ENCODE results near the gene SLC9A9.
"Not testable (repeated sequence)": the region's sequence is repeated elsewhere in the genome, so short reads cannot be mapped to it uniquely, and the experiment has no call there.

SLC9A9 gene

DNA sequence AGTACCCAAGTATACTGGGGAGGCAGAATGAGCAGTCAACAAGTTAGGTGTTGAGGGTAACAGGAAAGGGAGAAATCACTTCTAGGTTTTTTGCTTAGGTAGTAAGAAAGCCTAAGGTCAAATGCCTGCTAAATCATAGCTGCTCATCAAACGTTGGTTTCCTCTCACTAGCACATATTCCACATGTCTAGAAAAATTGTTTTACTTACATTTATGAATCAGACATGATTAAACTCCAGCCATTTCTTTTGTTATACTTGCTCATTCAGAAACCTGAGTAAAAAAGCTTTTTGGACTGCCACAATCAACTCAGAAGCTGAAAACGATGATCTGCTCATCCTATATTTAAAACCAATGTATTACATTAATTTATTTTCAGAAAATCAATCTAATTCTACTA, 40.2 kb downstream of the SLC9A9 start:
- no peak for DNase-seq

DNA sequence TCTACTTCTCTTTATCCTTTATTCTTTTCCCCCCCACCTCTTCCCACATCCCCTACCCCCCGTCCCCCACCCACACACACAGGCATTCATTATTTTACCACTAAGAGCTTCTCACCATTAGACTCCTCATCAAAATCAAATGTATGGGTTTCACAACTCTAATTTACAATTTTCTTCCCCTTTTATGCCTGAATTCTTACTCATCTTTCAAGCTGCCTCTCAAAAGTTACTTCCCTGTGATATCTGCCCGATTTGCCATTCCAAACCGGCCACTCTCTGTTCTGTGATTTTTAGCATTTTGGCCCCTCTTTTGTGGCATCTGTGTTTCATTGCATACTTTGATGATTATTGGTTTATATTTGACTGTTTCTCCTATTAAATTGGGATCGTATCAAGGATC, 42.2 kb downstream of the SLC9A9 start:
- DNase-seq = no peak

DNA sequence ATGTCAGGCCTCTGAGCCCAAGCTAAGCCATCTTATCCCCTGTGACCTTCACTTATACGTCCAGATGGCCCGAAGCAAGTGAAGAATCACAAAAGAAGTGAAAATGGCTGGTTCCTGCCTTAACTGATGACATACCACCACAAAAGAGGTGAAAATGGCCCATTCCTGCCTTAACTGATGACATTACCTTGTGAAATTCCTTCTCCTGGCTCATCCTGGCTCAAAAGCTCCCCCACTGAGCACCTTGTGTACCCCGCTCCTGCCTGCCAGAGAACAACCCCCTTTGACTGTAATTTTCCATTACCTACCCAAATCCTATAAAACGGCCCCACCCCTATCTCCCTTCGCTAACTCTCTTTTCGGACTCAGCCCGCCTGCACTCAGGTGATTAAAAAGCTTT, 42.8 kb downstream of the SLC9A9 start:
- DNase-seq = not testable (repeated sequence)

DNA sequence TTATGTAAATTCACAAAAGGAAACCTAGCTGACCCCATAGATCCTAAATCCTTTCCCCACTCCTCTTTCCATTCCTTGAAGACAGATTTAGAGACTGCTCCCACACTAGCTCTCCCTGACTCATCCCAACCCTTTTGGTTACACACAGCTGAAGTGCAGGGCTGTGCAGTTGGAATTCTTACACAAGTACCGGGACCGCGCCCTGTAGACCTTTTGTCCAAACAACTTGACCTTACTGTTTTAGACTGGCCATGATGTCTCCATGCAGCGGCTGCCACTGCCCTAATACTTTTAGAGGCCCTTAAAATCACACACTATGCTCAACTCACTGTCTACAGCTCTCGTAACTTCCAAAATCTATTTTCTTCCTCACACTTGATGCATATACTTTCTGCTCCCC, 47.2 kb downstream of the SLC9A9 start:
- DNase-seq = not testable (repeated sequence)

DNA sequence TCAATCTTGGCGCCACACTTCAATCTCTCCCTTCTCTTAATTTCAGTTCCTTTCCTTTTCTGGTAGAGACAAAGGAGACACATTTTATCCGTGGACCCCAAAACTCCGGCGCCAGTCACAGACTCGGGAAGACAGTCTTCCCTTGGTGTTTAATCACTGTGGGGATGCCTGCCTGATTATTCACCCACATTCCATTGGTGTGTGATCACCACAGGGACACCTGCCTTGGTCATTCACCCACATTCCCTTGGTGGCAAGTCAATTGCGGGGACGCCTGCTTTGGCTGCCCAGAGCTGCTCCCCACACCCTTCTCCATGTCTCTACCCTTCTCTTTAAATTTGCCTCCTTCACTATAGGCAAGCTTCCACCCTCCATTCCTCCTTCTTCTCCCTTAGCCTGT, 50.1 kb downstream of the SLC9A9 start:
- DNase-seq = not testable (repeated sequence)

DNA sequence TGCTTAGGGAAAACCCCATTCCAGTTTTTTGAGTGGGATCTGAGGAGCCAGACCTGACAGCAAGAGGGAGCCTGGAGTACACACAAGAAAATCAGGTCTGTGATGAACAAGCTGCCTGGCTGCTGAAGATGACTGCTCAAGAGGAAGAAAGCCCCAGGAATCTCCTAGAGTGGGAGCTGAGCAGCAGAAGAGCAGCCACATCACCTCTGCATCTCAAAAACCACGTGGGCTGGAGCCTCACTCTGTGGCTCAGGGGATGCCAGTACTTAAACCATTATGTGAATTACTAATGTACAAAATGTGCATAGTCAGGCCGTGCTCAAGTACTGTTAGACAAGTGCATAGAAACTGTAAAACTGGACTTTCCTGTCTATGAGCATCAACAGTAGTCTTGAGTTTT, 52.4 kb downstream of the SLC9A9 start:
- no peak for DNase-seq

DNA sequence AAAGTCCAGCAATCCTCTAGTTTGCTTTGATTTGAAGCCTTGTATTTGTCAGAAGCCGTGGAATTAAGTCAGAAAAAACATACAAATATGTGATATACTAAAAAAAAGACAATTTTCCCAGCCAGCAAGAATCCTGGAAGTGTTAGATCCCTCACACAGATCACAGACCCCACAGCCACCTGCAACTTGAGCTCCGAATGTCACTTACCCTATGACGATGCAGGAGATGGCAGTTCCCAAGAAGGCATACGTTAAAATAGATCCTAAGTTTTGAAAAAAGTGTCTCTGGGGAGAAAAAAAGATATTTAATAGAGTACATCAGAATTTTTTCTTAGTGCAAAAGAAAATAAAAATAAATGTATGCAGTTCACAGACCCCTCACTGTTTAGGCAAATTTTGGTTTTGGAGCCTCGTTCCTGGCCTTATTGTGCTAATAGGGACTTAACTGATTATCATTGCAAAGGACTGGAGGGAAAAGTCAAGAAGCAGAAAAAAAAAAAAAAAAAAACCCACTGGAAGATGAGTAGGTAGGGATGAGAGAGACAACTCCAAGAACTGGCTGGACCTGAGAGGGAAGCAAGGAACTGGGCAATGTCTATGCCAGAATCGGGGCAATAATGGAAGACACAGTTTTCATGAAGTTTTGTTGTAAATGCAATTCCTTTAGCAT, 53.3 kb downstream of the SLC9A9 start:
- no peak for DNase-seq

DNA sequence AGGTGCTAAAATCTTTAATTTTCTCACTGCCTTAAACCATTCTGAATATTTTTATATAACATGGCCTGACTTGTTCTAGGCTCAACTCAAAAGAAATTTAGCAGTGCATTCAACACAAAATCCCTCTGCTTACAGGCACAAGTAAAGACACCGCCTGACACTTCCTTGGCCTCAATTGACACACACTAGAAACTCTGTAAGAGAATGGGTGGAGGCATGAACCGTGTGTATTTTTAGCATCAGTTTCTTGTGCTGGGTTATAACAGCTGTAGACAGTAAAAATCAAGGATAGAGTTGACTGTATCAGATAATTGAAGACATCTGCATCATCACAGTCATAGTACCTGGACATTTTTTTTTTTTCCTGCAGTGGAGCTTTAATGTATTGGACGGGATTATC, 54.3 kb downstream of the SLC9A9 start:
- DNase-seq = no peak

DNA sequence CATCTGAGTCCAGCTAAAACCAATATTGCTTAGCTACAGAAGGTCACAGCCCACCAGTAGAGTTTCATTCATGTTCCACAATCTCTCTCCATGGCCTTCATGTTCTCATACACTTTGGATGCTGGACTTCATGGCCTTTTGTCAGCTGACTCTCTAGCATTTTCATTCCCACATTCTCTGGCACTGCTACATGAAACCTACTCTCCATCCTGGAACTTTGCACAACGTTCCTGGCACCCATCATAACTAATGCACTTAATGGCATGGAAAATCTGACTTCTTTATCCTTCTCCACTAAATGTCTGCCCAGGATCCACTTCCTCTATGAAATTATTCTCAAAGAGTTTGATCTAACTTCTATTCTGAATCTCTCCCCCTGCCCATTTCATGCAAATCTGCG, 56.9 kb downstream of the SLC9A9 start:
- DNase-seq = no peak

DNA sequence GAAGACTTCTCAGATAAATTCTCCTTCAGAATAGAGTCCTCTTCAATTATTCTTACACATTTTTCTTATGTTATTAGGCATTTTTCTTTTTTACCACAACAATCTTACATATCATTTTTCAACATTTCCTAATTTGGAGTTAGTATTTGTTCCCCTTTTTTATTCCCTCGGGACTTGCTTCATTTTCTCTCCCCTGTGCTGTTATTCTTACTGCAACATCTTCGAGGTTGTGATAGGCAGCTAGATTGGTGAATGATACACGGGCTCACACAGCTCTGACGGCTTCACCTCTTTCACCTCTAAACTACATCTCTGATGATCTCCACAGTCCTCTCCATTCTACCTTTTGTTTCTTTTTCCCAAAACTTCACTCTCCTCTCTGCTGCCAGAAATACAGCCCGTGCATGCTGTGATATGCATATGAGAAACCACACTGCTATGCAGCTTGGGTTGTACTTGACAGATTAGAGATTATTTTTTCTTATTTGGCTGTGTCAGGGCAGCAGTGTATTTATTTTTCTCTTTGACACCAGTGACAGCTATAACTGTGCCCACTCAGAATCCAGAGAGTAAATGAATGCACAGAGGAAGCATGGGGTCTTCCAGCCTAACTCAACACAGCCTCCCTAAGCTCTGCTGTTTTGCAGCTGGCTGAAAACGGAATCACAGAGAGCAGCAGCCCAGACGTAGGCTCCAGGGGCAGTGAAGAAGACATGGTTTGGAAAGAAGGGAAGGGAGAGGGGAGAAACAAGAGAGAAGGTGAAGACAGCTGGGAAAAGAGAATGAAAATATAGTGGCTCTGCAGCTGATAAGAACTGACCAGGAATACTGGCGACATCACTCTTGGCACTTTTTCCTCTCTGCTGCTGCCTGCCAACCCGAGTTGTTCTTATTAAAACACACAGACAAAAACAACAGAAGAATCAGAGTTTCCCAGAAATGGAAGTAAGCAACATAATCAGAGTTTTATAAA, 61.8 kb downstream of the SLC9A9 start:
- no peak for DNase-seq

DNA sequence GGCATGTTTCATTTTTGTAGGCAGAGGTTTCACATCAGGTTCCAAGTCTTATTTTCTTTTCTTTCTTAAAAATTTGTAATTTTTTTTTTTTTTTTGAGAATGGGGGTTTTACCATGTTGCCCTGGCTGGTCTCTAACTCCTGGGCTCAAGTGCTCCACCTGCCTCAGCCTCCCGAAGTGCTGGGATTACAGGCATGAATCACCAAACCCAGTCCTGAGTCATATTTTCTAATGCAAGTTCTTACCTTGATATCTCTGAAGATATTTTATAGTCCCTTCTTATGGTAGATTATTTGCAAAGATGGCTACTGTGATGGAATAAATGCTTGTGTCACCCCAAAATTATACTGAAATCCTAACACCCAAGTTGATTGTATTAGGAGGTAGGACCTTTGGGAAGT, 63.8 kb downstream of the SLC9A9 start:
- no peak for DNase-seq

DNA sequence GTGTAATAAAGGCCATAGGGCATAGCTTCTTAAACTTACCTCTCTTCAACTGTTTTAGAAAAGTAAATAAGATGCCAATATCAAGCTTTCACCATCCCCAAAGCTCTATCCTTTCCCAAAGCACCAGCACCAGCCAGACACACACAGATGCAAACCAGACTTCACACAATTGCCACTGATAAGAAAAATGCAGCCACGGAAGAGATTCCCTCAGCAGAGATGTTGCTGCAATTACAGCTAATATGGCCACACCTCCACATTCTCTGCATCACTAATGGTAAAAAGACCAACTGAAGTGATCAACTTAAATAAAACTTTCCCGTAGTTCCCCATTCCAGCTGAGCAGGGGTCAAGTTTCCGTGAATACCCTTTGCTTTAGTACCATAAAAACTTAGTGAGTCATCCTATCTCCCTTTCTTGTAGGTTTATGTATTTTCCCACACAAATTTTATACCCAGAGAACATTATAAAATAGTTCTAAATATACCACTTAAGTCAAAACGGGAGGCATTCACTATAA, 64.4 kb downstream of the SLC9A9 start:
- DNase-seq = no peak

DNA sequence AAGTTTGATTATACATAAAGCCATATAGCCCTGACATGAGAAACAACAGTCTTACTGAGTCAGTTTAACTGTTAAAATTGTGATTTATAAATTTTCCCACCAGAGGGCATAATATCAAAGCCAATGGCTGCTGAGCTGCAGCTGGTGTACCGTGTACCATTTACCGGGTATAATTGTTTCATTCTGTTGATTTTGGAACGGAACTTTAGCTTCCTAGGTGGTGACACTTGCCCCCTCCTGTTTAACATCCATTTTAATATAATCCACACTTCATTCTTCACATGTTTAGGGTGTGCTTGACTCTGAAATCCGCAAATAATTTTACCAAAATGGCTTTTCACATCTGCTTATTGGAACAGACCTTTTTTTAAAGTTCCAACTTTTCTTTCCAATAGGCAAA, 72.8 kb downstream of the SLC9A9 start:
- DNase-seq = peak; percentile 26

DNA sequence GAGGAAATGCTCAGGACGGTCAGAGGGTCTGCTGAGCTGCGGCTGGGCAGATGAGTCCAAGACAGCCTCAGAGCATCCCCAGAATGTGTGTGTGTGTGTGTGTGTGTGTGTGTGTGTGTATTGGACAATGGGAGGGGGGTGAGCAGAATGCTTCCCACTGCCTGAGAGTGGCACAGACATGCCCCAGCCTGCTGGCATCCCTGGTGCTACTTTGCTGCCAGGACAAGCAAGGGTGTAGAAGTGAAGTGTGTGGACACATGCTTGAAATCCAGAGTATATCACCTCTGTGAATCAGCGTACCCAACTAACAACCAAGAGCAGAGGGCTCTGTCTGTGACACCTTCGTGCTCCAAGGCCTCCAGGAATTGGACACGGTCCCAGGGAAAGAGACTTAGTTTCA, 76.3 kb downstream of the SLC9A9 start:
- no peak for DNase-seq

DNA sequence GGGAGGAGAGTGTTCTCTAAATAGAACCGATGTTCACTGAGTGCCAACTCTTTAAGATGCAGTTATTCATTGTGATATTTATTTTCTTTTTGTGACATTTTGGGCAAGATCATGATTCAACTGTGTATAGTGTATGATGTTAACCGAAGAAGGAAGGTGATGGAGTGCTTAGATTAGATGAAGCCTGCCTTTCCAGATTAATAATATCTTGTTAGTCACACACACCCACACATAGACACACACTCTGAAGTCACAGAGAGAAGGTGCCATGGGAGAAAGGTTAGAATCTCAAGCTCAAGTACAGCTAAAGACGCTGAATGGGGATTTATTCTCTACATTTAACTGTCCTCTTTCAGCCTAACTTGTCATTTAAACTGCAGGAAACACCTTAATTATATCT, 77.0 kb downstream of the SLC9A9 start:
- DNase-seq = no peak

DNA sequence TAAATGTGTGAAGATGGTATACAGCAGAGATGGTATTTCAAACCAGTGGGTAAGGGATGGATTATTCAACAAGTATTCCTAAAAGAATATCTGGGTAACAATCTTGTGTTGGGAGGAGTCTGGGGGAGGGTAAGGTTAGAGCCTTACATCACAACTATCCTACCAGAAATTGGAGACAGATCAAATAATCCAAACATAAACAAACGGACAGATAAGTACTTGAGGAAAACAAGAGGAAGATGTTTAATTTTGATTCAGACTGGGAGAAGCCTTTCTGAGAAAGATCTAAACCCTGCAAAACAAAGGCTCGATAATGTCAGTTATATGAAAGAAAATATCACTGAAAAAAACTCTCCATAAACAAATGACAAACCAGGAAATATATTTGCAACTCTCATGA, 77.9 kb downstream of the SLC9A9 start:
- no peak for DNase-seq

DNA sequence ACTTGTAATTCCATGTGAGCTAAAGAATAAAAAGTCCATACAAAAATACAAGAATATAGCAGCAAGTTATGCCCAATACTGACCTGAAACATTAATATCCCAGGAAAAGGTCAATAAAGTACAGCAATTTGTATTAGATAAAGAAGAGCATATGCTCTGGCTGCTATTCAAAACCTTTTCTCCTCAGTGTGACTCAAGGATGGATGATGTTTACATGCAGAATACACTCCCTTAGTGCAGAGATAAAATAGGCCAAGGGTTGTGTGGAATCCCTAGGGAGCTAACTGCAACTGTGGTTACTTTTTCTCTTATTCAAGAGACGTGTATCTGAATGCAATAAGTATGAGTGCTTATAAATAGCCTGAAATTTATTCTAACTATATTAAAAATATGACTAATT, 78.7 kb downstream of the SLC9A9 start:
- DNase-seq = no peak

DNA sequence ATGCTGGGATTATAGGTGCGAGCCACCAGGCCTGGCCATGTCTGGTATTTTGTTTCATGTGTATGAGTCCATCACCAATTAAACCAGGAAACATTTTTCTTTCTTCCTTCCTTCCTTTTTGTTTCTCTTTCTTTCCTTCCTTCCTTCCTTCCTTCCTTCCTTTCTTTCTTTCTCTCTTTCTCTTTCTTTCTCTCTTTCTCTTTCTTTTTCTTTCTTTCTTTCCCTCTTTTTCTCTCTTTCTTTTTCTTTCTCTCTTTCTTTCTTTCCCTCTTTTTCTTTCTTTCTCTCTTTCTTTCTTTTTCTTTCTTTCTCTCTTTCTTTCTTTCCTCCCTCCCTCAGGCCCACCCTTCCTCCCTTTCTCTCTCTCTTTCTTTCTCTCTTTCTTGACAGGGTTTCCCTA, 83.4 kb downstream of the SLC9A9 start:
- no peak for DNase-seq

DNA sequence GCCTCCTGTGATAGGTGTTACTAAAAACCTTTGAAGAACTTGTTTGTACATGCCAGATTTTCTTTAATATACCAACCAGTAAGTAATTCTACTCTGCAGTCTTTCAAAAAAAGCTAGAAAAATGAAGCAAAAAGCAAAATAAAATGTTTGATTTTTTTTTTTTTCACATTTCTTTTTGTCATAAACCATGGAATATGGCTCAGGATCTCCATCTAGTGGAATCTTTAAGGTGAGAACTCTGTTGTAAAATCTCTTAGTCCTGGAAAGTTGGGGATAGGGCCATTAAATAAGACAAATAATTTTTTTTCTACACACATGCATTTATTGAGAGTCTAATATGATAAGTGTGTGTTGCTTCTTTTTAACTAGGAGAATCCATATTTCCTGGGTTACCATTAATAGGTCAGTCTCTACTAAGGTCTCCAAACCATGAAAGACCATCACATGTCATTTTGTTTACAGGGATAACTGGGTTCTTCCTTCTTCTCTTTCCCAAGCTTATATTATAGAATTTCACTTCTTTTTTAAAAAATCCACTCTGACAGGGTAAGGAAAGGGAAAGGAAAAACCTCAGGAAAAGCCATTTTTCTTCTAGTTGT, 84.6 kb downstream of the SLC9A9 start:
- DNase-seq = no peak

DNA sequence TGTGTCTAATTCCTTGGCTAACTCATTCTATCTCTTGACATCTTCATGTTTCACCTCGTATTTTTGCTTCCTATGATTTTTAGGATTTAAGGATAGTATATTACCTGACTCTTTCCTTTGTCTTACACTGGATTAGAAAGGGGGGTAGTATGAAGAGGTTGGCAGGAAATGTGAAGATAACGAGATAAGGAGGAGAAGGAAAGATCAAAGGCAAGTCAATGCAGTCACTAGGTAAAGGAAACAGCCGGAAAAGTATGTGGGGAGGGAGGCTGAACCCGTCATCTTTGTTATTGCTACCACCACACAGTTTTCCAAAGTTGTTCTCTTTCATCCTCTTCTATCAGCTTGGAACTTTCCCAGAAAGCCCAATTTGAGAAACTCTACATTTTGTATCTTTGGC, 90.6 kb downstream of the SLC9A9 start:
- no peak for DNase-seq

DNA sequence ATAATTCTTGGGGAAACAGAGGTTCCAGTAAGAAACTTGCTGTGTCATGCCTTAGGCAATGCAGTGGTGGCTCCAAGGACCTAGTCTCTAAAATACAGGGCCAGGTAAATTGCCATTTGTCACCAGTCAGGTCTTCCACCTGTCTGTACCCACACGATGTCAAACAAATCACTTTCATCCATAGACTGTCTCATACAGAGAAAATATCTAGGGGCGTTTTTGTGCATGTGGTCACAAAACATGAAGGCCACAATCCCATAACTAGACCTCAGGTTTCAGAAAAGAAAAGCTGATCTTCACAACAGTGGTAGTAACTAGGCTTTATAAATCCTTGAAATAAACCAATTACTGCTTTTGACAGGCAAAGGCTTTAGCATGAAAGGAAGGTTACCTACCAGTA, 92.3 kb downstream of the SLC9A9 start:
- no peak for DNase-seq

DNA sequence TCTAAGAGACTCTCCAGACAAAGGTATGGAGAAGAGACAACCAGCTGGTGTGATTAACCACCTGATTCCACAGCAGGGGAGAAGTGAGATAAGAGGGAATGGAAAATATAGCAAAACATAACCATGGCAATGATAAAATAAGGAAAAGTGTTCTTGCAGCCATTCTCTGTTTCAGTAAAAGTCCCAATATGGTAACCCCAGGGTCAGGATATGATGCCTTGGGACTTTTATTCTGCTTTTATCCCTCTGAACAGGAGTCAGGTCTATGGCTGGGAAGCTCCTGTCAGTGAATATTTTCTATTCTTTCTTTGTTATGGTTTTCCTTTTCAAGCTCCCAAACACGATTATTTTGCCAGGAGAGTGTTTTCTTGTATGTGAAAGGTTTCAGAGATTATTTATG, 94.2 kb downstream of the SLC9A9 start:
- no peak for DNase-seq

DNA sequence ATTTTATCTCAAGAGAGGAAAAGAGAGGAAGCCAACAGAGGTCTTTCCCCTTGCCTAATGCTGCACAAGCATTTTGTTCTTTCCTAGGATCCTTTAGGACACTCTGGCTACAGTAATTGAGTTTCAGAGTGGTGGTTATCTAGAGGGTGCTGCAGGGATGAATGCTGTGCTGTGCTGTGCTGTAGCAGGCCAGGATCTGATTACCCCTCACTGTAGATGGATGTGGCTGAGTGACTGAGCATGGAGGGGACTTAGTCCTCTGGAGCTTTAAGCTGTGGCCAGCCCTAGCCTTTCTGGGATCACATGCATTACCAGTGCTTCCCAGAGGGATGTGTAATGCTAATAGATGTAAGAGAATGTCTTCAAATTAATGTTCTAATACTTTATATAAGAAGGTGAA, 94.8 kb downstream of the SLC9A9 start:
- no peak for DNase-seq

DNA sequence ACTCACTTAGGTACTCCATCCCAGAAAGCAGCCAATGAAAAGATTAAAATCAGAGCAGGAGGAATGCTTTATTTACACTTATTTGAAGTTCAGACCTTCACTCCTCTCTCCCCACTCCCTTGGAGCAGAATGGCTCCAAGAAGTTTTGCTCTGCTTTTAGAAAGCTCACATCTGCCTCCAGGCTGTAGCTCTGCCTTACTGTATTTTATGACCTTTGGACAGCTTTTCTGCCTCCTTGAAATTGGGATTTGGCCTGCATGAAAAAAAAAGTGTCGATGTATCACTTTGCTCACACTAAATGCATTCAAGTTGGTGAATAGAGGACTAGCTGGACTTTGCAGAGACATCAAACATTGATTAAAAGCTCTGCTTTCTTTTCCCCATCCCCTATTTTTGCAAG, 95.3 kb downstream of the SLC9A9 start:
- no peak for DNase-seq
